HepG2 (cell line): ENCODE data around the gene ETHE1. TPM values are rescaled to one million over a fixed set of nuclear protein-coding genes. Genes with fewer than 3 reads are reported as not detected.
A peak's percentile ranks its signal among the peaks of the same experiment; 100 is the strongest.

Experiments used
- ARNTL ChIP-seq: sonication (generic); formaldehyde crosslinking; IDR thresholded peaks from 2 replicates; pipeline ENCODE4 v1.4.0; 2020; ENCODE audit warnings: mild to moderate bottlenecking, missing genetic modification reagents
- ATF7-NPFF ChIP-seq: sonication (generic); formaldehyde crosslinking; IDR thresholded peaks from 2 replicates; pipeline ENCODE4 v1.8.1; 2023; ENCODE audit warnings: mild to moderate bottlenecking, low read depth, missing genetic modification reagents, moderate library complexity
- BCLAF1 ChIP-seq: fragments of 450-650 bp; IDR thresholded peaks from 2 replicates; pipeline ENCODE4 v1.6.1; 2017; ENCODE audit warnings: mild to moderate bottlenecking
- CC2D1A ChIP-seq: sonication (generic); formaldehyde crosslinking; IDR thresholded peaks from 2 replicates; pipeline ENCODE4 v1.8.1; 2023; ENCODE audit warnings: mild to moderate bottlenecking, missing genetic modification reagents
- ELF1 ChIP-seq: sonication (generic); formaldehyde crosslinking; IDR thresholded peaks from 2 replicates; pipeline ENCODE4 v1.4.0; 2020; ENCODE audit warnings: missing genetic modification reagents
- ERF ChIP-seq: IDR thresholded peaks from 2 replicates; pipeline ENCODE4 v1.6.1; 2018; ENCODE audit warnings: missing biosample characterization, missing genetic modification reagents
- GFI1 ChIP-seq: sonication (generic); formaldehyde crosslinking; IDR thresholded peaks from 2 replicates; pipeline ENCODE4 v1.5.0; 2020; ENCODE audit warnings: missing genetic modification reagents, mild to moderate bottlenecking, borderline replicate concordance
- KMT2A ChIP-seq: sonication (generic); formaldehyde crosslinking; IDR thresholded peaks from 2 replicates; pipeline ENCODE4 v1.4.0; 2020; ENCODE audit warnings: missing genetic modification reagents
- PBX3 ChIP-seq: sonication (generic); formaldehyde crosslinking; IDR thresholded peaks from 2 replicates; pipeline ENCODE4 v1.8.1; 2023; ENCODE audit warnings: missing genetic modification reagents, inconsistent platforms, borderline replicate concordance
- PHF8 ChIP-seq: sonication (generic); formaldehyde crosslinking; IDR thresholded peaks from 2 replicates; pipeline ENCODE4 v1.5.0; 2020; ENCODE audit warnings: missing genetic modification reagents
- POGK ChIP-seq: sonication (generic); formaldehyde crosslinking; conservative IDR thresholded peaks from 2 replicates; pipeline ENCODE4 v1.8.0; 2022; ENCODE audit warnings: mild to moderate bottlenecking, moderate library complexity, missing genetic modification reagents
- POGZ ChIP-seq: sonication (generic); formaldehyde crosslinking; IDR thresholded peaks from 2 replicates; pipeline ENCODE4 v1.4.0; 2020; ENCODE audit warnings: mild to moderate bottlenecking, missing genetic modification reagents
- SKI ChIP-seq: fragments of 450-650 bp; IDR thresholded peaks from one replicate; pipeline ENCODE4 v1.6.1; 2018; ENCODE audit warnings: mild to moderate bottlenecking; ENCODE audit not compliant: partially characterized antibody
- SP4 ChIP-seq: sonication (generic); formaldehyde crosslinking; IDR thresholded peaks from 2 replicates; pipeline ENCODE4 v1.8.1; 2023; ENCODE audit warnings: mild to moderate bottlenecking, missing genetic modification reagents
- ZBTB46 ChIP-seq: sonication (generic); formaldehyde crosslinking; IDR thresholded peaks from 2 replicates; pipeline ENCODE4 v1.4.0; 2020; ENCODE audit warnings: mild to moderate bottlenecking, missing genetic modification reagents, borderline replicate concordance
- ZFP1 ChIP-seq: IDR thresholded peaks from 2 replicates; pipeline ENCODE4 v1.6.1; 2016
- ZNF230 ChIP-seq: sonication (generic); formaldehyde crosslinking; IDR thresholded peaks from 2 replicates; pipeline ENCODE4 v1.4.0; 2020; ENCODE audit warnings: mild to moderate bottlenecking, missing genetic modification reagents
- ZNF337 ChIP-seq: sonication (generic); formaldehyde crosslinking; IDR thresholded peaks from 2 replicates; pipeline ENCODE4 v1.5.1; 2020; ENCODE audit warnings: missing genetic modification reagents, low read depth, mild to moderate bottlenecking, borderline replicate concordance
- ZNF460 ChIP-seq: sonication (generic); formaldehyde crosslinking; IDR thresholded peaks from 2 replicates; pipeline ENCODE4 v1.5.1; 2020; ENCODE audit warnings: missing genetic modification reagents, mild to moderate bottlenecking, borderline replicate concordance
- ZNF616 ChIP-seq: sonication (generic); formaldehyde crosslinking; IDR thresholded peaks from 2 replicates; pipeline ENCODE4 v1.5.0; 2020; ENCODE audit warnings: low read depth, mild to moderate bottlenecking, missing genetic modification reagents
- polyA plus RNA-seq, 8 experiments: library from polyadenylated mRNA; depleted of rRNA in 3 of 8; stranded (reverse) in 7 of 8; unstranded in 1 of 8; fragments of >200 nt; fragmentation: Illumina TruSeq in 4 of 8; extraction: Trizol in 4 of 8; gene quantifications; 2 replicates each; pipeline versions ENCODE4 v1.2.1 to v1.2.3, GENCODE V29; 2011 to 2016; ENCODE audit warnings: low read depth in 4 of 8, missing spikeins in 1 of 8, mixed read lengths in 1 of 8; ENCODE audit not compliant: insufficient read depth in 1 of 8
- total RNA-seq, 5 experiments: library from RNA; depleted of rRNA; stranded (reverse); fragments of >200 nt; fragmentation: Illumina TruSeq; extraction: Trizol; gene quantifications; 2 replicates each; pipeline ENCODE4 v1.2.3, GENCODE V29; 2016; ENCODE audit warnings: low read depth in 1 of 5
- TF ChIP-seq, protein P1 (sequence below): sonication (generic); formaldehyde crosslinking; IDR thresholded peaks from 2 replicates; pipeline ENCODE4 v1.5.0; 2020; ENCODE audit warnings: missing genetic modification reagents
- TF ChIP-seq, protein P2 (sequence below): IDR thresholded peaks from 2 replicates; pipeline ENCODE4 v1.6.1; 2016; ENCODE audit warnings: control low read depth

The ETHE1 gene
- total and polyA plus RNA-seq, 2 of the 13 experiments (the other 11 are each of a cell fraction or from before 2014, with no cell fraction given), result 32.5 to 58.4 TPM

- TF ChIP-seq ZBTB46 (CRISPR knock-in tag) (no peak), KMT2A (CRISPR knock-in tag) (no peak; the same call in 1 of the 2 replicates), ZFP1 (CRISPR knock-in tag) (no peak), ZNF337 (CRISPR knock-in tag) (no peak), PBX3 (no peak), BCLAF1 (no peak), ATF7-NPFF (CRISPR knock-in tag) (no peak), ARNTL (CRISPR knock-in tag) (0 out of 2 replicates have a peak, but pooled peaks have one; percentile 45), PHF8 (CRISPR knock-in tag) (no peak), GFI1 (CRISPR knock-in tag) (no peak), POGK (CRISPR knock-in tag) (0 out of 2 replicates have a peak, but pooled peaks have one; percentile 43), CC2D1A (CRISPR knock-in tag) (no peak), ZNF460 (CRISPR knock-in tag) (no peak), ZNF616 (CRISPR knock-in tag) (no peak), SP4 (CRISPR knock-in tag) (0 out of 2 replicates have a peak, but pooled peaks have one; percentile 38), POGZ (CRISPR knock-in tag) (peak; percentile 66; the same call in 1 of the 2 replicates), SKI (peak; percentile 47), ZNF230 (CRISPR knock-in tag) (no peak), ERF (CRISPR knock-in tag) (peak; percentile 82; the same call in 1 of the 2 replicates), ELF1 (CRISPR knock-in tag) (peak; percentile 61)
- TF ChIP-seq, protein P1, sequence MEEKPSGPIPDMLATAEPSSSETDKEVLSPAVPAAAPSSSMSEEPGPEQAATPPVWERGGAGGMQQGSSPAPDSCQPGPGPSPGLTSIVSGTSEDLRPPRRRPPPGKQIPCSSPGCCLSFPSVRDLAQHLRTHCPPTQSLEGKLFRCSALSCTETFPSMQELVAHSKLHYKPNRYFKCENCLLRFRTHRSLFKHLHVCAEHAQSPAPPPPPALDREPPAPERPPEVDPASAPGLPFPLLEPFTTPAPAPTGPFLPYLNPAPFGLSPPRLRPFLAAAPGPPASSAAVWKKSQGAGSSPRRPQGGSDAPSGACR (CRISPR knock-in tag), result 0 out of 2 replicates have a peak, but pooled peaks have one; percentile 18
- TF ChIP-seq, protein P2, sequence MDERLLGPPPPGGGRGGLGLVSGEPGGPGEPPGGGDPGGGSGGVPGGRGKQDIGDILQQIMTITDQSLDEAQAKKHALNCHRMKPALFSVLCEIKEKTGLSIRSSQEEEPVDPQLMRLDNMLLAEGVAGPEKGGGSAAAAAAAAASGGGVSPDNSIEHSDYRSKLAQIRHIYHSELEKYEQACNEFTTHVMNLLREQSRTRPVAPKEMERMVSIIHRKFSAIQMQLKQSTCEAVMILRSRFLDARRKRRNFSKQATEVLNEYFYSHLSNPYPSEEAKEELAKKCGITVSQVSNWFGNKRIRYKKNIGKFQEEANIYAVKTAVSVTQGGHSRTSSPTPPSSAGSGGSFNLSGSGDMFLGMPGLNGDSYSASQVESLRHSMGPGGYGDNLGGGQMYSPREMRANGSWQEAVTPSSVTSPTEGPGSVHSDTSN (CRISPR knock-in tag), result 0 out of 2 replicates have a peak, but pooled peaks have one; percentile 34
Measured at GRCh38 chr19:43499042-43499441, 28.0 kb downstream of the ETHE1 start (continued).
